Heart right ventricle (tissue), 16 donors: ENCODE measurements around the gene GTF3C1. TPM values are rescaled to one million over a fixed set of nuclear protein-coding genes. Genes with fewer than 3 reads are reported as not detected.
A peak's percentile ranks its signal among the peaks of the same experiment; 100 is the strongest.
"Not testable (repeated sequence)": the region's sequence is repeated elsewhere in the genome, so short reads cannot be mapped to it uniquely, and the experiment has no call there.

ENCODE experiments used
- ATAC-seq, 8 donors: fragments of 200-7000 bp; cut with Tn5 transposase; one replicate each; pipeline ENCODE4 v1.9.1; 2020; ENCODE audit warnings: mild to moderate bottlenecking in 8 of 8, moderate library complexity in 8 of 8, moderate number of reproducible peaks in 1 of 8
- DNase-seq, 2 donors: peaks; one replicate each; pipeline ENCODE4 v3.0.0-alpha.2; 2020
- H3K27ac ChIP-seq, 10 donors: fragments of 200-600 bp; sonication (generic) in 2 of 10; one replicate each; pipeline versions ENCODE4 v1.5.0 to v1.8.0; 2020 to 2022; ENCODE audit warnings: mild to moderate bottlenecking in 3 of 10
- H3K27me3 ChIP-seq, 7 donors: fragments of 200-600 bp; one replicate each; pipeline ENCODE4 v1.8.0; 2021 to 2022; ENCODE audit warnings: mild to moderate bottlenecking in 2 of 7
- H3K36me3 ChIP-seq, 9 donors: fragments of 200-600 bp; sonication (generic) in 1 of 9; one replicate each; pipeline versions ENCODE4 v1.5.0 to v1.8.0; 2020 to 2022; ENCODE audit warnings: mild to moderate bottlenecking in 2 of 9
- H3K4me1 ChIP-seq, 9 donors: fragments of 200-600 bp; sonication (generic) in 1 of 9; one replicate each; pipeline versions ENCODE4 v1.5.0 to v1.8.0; 2020 to 2022; ENCODE audit warnings: mild to moderate bottlenecking in 4 of 9
- H3K4me3 ChIP-seq, 10 donors: fragments of 200-600 bp; sonication (generic) in 2 of 10; one replicate each; pipeline versions ENCODE4 v1.5.0 to v1.8.0; 2020 to 2022; ENCODE audit warnings: mild to moderate bottlenecking in 7 of 10, moderate library complexity in 2 of 10
- H3K9me3 ChIP-seq, 11 donors: fragments of 200-600 bp in 10 of 11; sonication (generic) in 2 of 11; one replicate each; pipeline versions ENCODE4 v1.5.0 to v1.8.0; 2013 to 2022; ENCODE audit warnings: mild to moderate bottlenecking in 2 of 11, control low read depth in 1 of 11, moderate library complexity in 1 of 11
- CTCF ChIP-seq, 9 donors: fragments of 200-600 bp; sonication (generic) in 2 of 9; IDR thresholded peaks; one replicate each; pipeline versions ENCODE4 v1.5.0 to v1.8.0; 2021 to 2022; ENCODE audit warnings: antibody characterized with exemption in 9 of 9, mild to moderate bottlenecking in 5 of 9, moderate library complexity in 1 of 9
- WGBS, 2 donors: extraction: QIAGEN DNeasy Blood & Tissue Kit; methylation state at CpG; one replicate each; pipeline ENCODE4 v1.1.7; 2013; ENCODE audit warnings: inconsistent platforms in 1 of 2; 5-methylcytosine and 5-hydroxymethylcytosine counted together
- intact Hi-C, 10 donors: fragments of 100-400 bp; cut with DNase I; formaldehyde crosslinking; loops; one replicate each; pipeline versions ENCODE4 v1.11.1 to v1.14.2; 2022
- polyA plus RNA-seq, 2 donors: library from polyadenylated mRNA; stranded (reverse); fragments of 200-250 nt; gene quantifications; one replicate each; pipeline ENCODE4 v1.2.3, GENCODE V29; 2013
- total RNA-seq, 10 donors: library from RNA; stranded (reverse); fragmentation: NEBNext Ultra II Directional in 3 of 10; extraction: Animal tissue kit (Norgen Biotek cat#: 25700) in 3 of 10; gene quantifications; one replicate each; pipeline versions ENCODE4 v1.2.1 to v1.2.4, GENCODE V29; 2021 to 2023
- donor health status: Arrhythmogenic right ventricular cardiomyopathy.
- donor health status: ischemic (EF 13 %, LVEDD 7.1; RV severe dilation, severe dysfunction).
- donor health status: healthy with polysubstance abuse.
- donor health status: DM: no; HTN: yes; CAD: no.
- donor health status: DM: no; HTN: no; CAD: no.
- donor health status: ischemic (EF 25% LVEDD 6.9; RV normal size, moderate dysfunction).
- donor health status: ischemic (EF 25% LVEDD 5.7; RV mildly dilated, moderate dysfunction).
- donor health status: healthy.
- donor health status: DM: yes; HTN: yes; CAD: no.
- donor health status: Ischemic cardiomyopathy.
- donor health status: ischemic (EF 35%, LVEDD 5.7; RV mildly dilated, moderate dysfunction).
- donor health status: nonischemic (EF 11% LVEDD 7.7; RV severe dilation, severe dysfunction).
- donor health status: DM: yes; HTN: yes; CAD: no.
- donor health status: PGD.
- donor health status: ischemic (EF 29% LVEDD 5.4; RV normal size, mild dysfunction).
- donor health status: nonischemic (EF 23%, LVEDD 6.1; RV moderate dilation, normal function).

Gene GTF3C1
- total and polyA plus RNA-seq, 12 donors = 48.1 to 133 (median 62.8) TPM

GRCh38 chr16:27572711-27573110, 23.0 kb upstream of the GTF3C1 start:
- TF ChIP-seq CTCF (IDR thresholded peaks at IDR 0.05) = no peak
- H3K4me1 ChIP-seq = peaks cover 0 to 14% (median 0%) of the 10 kb centered on the region in 9 donors
- peak overlapping the region in 1 of 10 donors; percentile 41 for H3K27ac ChIP-seq
- ATAC-seq (peak in 2 of 8 donors; percentile 26 to 57), DNase-seq (no peak)
- intact Hi-C loops = no loop called here
- no peaks in the 10 kb centered on the region for H3K9me3 ChIP-seq
- no peaks in the 10 kb centered on the region for H3K27me3 ChIP-seq
- peaks cover 0 to 24% (median 0%) of the 10 kb centered on the region in 9 donors for H3K36me3 ChIP-seq
- H3K4me3 ChIP-seq = no peak overlapping the region
- 72 to 78% methylated on average over 6 of the region's 6 CpGs for WGBS, 2 donors

- WGBS, 2 donors = 89 to 92% methylated on average over 8 of the region's 8 CpGs
Observed at GRCh38 chr16:27571433-27572326, 22.0 kb upstream of the GTF3C1 start.

DNA sequence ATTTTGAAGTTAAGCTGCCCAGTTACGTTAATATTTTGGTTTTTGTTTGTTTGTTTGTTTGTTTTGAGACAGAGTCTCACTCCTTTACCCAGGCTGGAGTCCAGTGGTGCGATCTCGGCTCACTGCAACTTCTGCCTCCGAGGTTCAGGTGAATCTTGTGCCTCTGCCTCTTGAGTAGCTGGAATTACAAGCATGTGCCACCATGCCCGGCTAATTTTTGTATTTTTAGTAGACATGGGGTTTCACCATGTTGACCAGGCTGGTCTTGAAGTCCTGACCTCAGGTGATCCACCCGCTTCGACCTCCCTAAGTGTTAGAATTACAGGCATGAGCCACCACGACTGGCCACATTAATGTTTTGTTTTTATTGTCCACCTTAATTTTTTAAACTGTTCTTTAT, 21.3 kb upstream of the GTF3C1 start:
- ATAC-seq, H3K27ac ChIP-seq, H3K27me3 ChIP-seq, H3K9me3 ChIP-seq, intact Hi-C loops, DNase-seq, H3K4me3 ChIP-seq: not testable (repeated sequence)
- peaks cover 0 to 14% (median 0%) of the 10 kb centered on the region in 9 donors for H3K4me1 ChIP-seq
- H3K36me3 ChIP-seq = peaks cover 0 to 15% (median 0%) of the 10 kb centered on the region in 9 donors
- 96% methylated on average over 8 of the region's 8 CpGs for WGBS, 2 donors

More at GRCh38 chr16:27571433-27572326, 22.0 kb upstream of the GTF3C1 start:
- Histone ChIP-seq H3K27me3 (no peaks in the 10 kb centered on the region), H3K4me1 (peaks cover 0 to 14% (median 0%) of the 10 kb centered on the region in 9 donors), H3K9me3 (no peaks in the 10 kb centered on the region), H3K4me3 (no peak overlapping the region), H3K36me3 (peaks cover 0 to 22% (median 0%) of the 10 kb centered on the region in 9 donors), H3K27ac (no peak overlapping the region)
- intact Hi-C loops = no loop called here
- ATAC-seq (peak in 4 of 8 donors; percentile 11 to 55 (median 20)), DNase-seq (no peak)
- no peak for TF ChIP-seq CTCF (IDR thresholded peaks at IDR 0.05)

DNA sequence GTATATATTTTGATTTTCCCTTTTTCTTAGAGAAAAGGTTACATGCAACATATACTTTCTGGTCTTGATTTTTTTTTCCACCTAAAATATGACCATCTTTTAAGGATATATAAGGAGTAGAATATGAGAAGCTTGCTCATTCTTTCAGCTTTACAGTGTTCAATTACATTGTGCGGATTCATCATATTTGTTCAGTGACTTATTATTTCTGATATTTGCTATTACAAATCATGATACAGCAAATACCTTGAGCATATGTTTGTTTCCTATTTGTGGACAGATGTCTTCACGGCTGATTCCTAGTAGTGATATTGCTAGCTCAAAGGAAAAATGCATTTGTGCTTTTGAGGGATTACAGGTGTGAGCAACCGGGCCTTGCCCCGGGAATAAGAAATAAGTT, 18.4 kb upstream of the GTF3C1 start:
- Histone ChIP-seq H3K27ac (no peak overlapping the region), H3K27me3 (no peaks in the 10 kb centered on the region), H3K36me3 (no peaks in the 10 kb centered on the region), H3K4me3 (no peak overlapping the region), H3K9me3 (no peaks in the 10 kb centered on the region), H3K4me1 (peaks cover 0 to 28% (median 3%) of the 10 kb centered on the region in 9 donors)
- ATAC-seq (no peak), DNase-seq (no peak)
- intact Hi-C loops = no loop called here
- WGBS, 2 donors = 92 to 98% methylated on average over 4 of the region's 4 CpGs
- no peak for TF ChIP-seq CTCF (IDR thresholded peaks at IDR 0.05)

- no peaks in the 10 kb centered on the region for H3K36me3 ChIP-seq
- ATAC-seq (no peak), DNase-seq (no peak)
- H3K4me3 ChIP-seq = no peak overlapping the region
- intact Hi-C loops = no loop called here
- no peaks in the 10 kb centered on the region for H3K27me3 ChIP-seq
- no peaks in the 10 kb centered on the region for H3K9me3 ChIP-seq
- no peak for TF ChIP-seq CTCF (IDR thresholded peaks at IDR 0.05)
- WGBS, 2 donors = 80 to 81% methylated on average over 6 of the region's 6 CpGs
- peaks cover 0 to 23% (median 2%) of the 10 kb centered on the region in 9 donors for H3K4me1 ChIP-seq
- H3K27ac ChIP-seq = no peak overlapping the region
Observed at GRCh38 chr16:27566417-27566816, 16.7 kb upstream of the GTF3C1 start.
